ENCODE measurements around the gene SERTAD3. TPM values are rescaled to one million over a fixed set of nuclear protein-coding genes. Genes with fewer than 3 reads are reported as not detected.

Gene SERTAD3
- polyA plus RNA-seq, result 0.43 and 2.0 TPM in 2 replicates

DNA sequence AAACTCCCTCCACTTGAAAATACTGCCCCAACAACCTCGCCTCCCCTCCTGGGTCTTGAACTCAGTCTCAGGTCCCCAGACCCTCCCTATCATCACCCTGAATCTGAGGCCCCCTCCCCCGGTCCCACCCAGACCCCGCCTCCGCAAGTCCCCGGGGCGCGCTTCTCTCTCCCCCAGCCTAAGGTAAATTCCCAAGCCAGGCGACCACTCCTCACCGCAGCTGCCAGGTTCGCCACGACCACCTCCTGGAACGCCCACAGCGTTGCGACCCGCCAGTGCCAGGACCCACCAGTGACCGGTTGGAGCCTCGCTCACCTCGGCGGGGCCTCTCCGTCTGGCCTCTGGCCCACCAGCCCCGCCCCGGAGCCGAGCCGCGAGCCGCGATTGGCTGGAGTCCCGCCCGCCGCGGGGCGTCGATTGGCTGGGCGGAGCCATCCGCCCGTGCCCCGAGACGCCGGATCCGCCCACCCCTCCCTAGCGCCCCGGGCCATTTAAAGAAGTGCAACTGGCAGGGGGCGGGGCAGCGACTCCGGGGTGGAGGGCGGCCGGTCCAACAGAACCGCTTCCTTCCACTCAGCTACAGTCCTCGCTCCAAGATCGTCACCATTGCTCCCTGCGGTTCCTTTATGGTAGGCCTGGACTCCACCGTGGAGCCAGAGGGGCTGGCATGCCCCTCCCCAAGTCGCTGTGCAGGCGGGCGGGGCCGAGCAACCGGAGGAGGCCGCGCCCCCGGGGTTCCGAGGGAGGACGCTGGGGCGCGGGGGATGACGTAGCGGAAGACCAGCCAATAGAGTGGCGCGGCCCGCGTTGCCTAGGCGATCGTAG lies at the start of gene SERTAD3:
TSS of gene SERTAD3 (minus strand) at position 336 of the 825 bp plus-strand sequence. CDS start 2,255 bp downstream, outside the sequence.

DNA sequence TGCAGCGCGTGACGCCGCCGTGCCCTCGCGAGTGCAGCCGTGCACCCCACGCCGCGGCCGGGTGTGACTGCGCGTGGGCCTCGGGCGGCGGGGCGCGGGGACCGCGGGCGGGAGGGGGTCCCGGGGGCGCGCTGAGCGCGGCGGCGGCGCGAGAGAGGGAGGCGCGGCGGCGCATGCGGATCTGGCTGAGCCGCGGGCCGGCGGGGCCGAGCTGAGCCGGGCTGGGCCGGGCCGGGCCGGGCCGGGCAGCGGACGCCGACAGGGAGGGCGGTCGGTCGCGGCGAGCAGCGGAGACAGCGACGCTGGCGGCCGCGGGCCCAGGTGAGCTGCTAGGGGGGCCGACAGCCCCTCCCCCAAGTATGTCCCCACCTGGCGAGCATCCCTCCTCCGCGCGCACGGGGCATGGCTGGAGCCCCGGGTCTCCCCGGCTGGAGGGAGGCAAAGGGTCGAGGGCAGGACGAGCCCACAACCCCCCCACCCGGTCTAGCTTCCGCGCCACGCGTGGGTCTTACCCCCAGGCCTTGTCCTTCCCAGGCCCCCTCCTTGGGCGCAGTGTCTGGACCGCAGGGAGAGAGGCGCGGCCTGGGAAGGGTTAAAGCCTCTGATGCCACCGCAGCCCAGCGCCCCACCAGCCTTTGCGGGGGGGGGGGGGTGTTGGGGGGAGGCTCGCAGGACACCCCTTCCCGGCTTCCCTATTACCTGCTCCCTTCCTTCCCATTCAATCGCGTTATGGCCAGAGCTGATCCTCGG lies 23.0 kb upstream of the SERTAD3 start, which contains the start of gene SPTBN4:
TSS of gene SPTBN4 (plus strand) at position 17 of the 750 bp plus-strand sequence. CDS start 5,621 bp downstream, outside the sequence.

GRCh38 chr19:40465557-40466218 lies 21.6 kb upstream of the SERTAD3 start, which contains the start of gene BLVRB:
Gene BLVRB (minus strand): TSS chr19:40465745. CDS start chr19:40465688, 57 bp downstream.

DNA sequence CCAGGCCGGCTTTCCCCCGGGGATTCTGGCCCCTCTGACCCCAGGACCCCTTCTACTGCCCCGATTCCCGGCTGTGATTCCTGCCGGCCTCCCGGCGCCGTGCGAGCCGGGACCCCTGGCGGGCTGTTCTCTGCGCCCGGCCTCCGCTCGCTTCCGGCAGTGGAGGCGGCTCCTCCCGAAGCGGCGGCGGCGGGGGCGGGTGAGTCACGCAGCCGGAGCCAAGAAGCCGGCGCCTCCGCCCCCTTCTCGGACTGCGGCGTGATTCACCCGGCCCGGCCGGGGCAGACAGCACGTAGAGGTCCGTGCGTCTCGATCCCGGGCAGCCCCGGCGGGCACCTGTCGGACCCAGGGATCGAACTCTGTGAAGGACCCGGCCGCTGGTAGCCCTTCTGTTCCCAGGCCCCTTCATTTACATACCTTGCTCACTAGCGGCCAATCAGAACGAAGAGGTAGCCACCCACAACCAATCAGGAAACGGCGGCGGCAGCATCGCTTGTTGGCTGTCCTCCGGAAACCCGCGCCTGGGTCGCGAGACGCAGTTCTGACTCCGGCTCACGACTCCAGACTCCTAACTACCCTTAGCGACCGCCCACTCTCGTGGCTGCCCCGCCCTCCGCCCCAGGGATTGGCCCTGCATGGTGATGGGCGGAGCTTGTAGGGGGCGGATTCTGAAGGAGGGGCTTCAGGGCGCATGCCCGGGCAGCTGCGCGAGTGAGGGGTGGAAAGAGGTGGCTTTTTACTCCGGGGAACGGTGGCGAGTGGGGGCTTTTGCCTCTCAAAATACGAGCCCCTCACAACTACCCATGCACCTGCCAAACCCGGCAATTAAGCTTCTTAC lies 18.5 kb downstream of the SERTAD3 start, which contains the start of gene SERTAD1:
TSS of gene SERTAD1 (minus strand) at position 543 of the 838 bp plus-strand sequence. CDS start 2,446 bp downstream, outside the sequence.

DNA sequence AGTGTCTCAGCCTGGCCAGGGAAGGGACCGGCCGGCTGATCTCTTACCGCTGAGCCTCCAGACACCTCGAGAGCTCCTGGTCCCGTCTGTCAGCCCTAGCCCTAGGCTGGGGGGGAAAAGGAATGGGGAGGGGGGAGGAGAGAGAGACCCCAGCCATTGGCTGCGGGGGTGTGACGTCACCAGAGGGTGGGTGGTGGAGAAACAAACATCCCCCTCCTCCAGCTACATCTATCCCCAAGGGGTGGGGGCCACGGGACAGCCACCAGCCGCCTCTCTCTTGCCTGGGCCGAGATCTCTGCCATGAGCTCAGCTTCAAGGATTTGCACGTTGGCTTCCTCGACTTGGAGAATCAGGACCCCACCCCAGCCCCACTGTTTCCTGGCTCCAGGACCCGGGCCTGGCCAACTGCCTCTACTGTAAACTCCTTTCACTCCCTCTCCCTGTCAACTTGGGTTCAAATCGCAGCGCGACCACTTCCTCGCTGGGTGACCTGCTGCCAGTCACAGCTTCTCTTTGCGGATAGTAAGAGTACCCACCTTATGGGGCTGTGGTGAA lies 30.8 kb downstream of the SERTAD3 start, which contains the start of gene PRX:
TSS of gene PRX (minus strand) at position 88 of the 555 bp plus-strand sequence. CDS start 5,446 bp downstream, outside the sequence.

Other genes with a start within 250 kb of the SERTAD3 start
- gene TTC9B, start 226.0 kb downstream of the SERTAD3 start, polyA plus RNA-seq, result 1.6 and 14.9 TPM in 2 replicates
- gene CCNP, start 217.6 kb downstream of the SERTAD3 start, polyA plus RNA-seq, result 0.73 TPM in 1 of 2 replicates, not detected in the other
- gene AKT2, start 159.0 kb downstream of the SERTAD3 start, polyA plus RNA-seq, result 1.6 and 2.2 TPM in 2 replicates
- 1.8 and 5.8 TPM in 2 replicates for gene C19orf47, start 95.9 kb downstream of the SERTAD3 start, polyA plus RNA-seq
- gene PLD3, start 95.6 kb downstream of the SERTAD3 start, polyA plus RNA-seq, result 22.3 and 41.9 TPM in 2 replicates
- 1.0 TPM in 1 of 2 replicates, not detected in the other for gene HIPK4, start 54.2 kb downstream of the SERTAD3 start, polyA plus RNA-seq
- not detected in 2 replicates for gene PRX, start 31.0 kb downstream of the SERTAD3 start, polyA plus RNA-seq
- 0.52 and 2.1 TPM in 2 replicates for gene SERTAD1, start 18.3 kb downstream of the SERTAD3 start, polyA plus RNA-seq
- gene BLVRB, start 21.4 kb upstream of the SERTAD3 start, polyA plus RNA-seq, result 39.0 and 55.0 TPM in 2 replicates
- 3.2 and 3.4 TPM in 2 replicates for gene SPTBN4, start 22.7 kb upstream of the SERTAD3 start, polyA plus RNA-seq
- 3.2 and 11.4 TPM in 2 replicates for gene SHKBP1, start 132.5 kb upstream of the SERTAD3 start, polyA plus RNA-seq
- 1.8 and 2.0 TPM in 2 replicates for gene LTBP4, start 157.0 kb upstream of the SERTAD3 start, polyA plus RNA-seq
- 0.48 and 2.6 TPM in 2 replicates for gene NUMBL, start 246.3 kb upstream of the SERTAD3 start, polyA plus RNA-seq

All from Purkinje cell (primary cell).